Nephron progenitor cell (in vitro differentiated cells): ENCODE data around the gene LRRC36.
"Not testable (repeated sequence)": the region's sequence is repeated elsewhere in the genome, so short reads cannot be mapped to it uniquely, and the experiment has no call there.

ENCODE experiments used
- DNase-seq: peaks from one replicate; pipeline ENCODE4 v3.0.0; 2021
- H3K27ac Mint-ChIP-seq: 2 replicates; pipeline ENCODE4 v1.8.0; 2021; ENCODE audit warnings: mild to moderate bottlenecking, moderate library complexity, mixed read lengths
- H3K27me3 Mint-ChIP-seq: 2 replicates; pipeline ENCODE4 v1.8.0; 2021; ENCODE audit warnings: mild to moderate bottlenecking, low read depth, mixed read lengths; ENCODE audit not compliant: poor library complexity
- H3K36me3 Mint-ChIP-seq: 2 replicates; pipeline ENCODE4 v1.8.0; 2021; ENCODE audit warnings: low read depth, mixed read lengths
- H3K4me1 Mint-ChIP-seq: 2 replicates; pipeline ENCODE4 v1.8.0; 2021; ENCODE audit warnings: mixed read lengths
- H3K4me3 Mint-ChIP-seq: 2 replicates; pipeline ENCODE4 v1.8.0; 2021; ENCODE audit warnings: mild to moderate bottlenecking, moderate library complexity, mixed read lengths
- H3K9me3 Mint-ChIP-seq: 2 replicates; pipeline ENCODE4 v1.8.0; 2021; ENCODE audit warnings: mild to moderate bottlenecking, moderate library complexity, mixed read lengths
- TF ChIP-seq, protein P1 (sequence below): fragments of 200-600 bp; sonication (generic); IDR thresholded peaks from 2 replicates; pipeline ENCODE4 v1.5.0; 2021; ENCODE audit warnings: antibody characterized with exemption

The LRRC36 gene

DNA sequence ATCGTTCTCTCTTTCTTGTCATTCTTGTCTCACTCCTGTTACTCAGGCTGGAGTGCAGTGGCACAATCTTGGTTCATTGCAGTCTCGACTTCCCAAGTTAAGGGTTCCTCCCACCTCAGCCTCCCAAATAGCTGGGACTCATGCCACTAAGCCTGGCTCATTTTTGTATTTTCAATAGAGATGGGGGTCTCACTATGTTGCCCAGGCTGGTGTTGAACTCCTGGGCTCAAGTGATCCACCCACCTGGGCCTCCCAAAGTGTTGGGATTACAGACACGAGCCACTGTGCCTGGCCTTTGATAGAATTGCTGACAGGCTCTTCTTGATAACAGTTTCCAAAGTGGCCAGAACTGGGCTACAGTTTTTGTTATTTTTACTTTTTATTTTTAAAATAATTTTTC, 34.4 kb downstream of the LRRC36 start:
- peaks cover 42% of the 10 kb centered on the region for H3K4me1 Mint-ChIP-seq
- TF ChIP-seq, protein P1, sequence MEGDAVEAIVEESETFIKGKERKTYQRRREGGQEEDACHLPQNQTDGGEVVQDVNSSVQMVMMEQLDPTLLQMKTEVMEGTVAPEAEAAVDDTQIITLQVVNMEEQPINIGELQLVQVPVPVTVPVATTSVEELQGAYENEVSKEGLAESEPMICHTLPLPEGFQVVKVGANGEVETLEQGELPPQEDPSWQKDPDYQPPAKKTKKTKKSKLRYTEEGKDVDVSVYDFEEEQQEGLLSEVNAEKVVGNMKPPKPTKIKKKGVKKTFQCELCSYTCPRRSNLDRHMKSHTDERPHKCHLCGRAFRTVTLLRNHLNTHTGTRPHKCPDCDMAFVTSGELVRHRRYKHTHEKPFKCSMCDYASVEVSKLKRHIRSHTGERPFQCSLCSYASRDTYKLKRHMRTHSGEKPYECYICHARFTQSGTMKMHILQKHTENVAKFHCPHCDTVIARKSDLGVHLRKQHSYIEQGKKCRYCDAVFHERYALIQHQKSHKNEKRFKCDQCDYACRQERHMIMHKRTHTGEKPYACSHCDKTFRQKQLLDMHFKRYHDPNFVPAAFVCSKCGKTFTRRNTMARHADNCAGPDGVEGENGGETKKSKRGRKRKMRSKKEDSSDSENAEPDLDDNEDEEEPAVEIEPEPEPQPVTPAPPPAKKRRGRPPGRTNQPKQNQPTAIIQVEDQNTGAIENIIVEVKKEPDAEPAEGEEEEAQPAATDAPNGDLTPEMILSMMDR, result no peak
- no peak for DNase-seq
- H3K27ac Mint-ChIP-seq, result no peak overlapping the region
- no peaks in the 10 kb centered on the region for H3K9me3 Mint-ChIP-seq
- H3K36me3 Mint-ChIP-seq, result no peaks in the 10 kb centered on the region
- H3K27me3 Mint-ChIP-seq, result peaks cover 18% of the 10 kb centered on the region
- H3K4me3 Mint-ChIP-seq, result no peak overlapping the region

DNA sequence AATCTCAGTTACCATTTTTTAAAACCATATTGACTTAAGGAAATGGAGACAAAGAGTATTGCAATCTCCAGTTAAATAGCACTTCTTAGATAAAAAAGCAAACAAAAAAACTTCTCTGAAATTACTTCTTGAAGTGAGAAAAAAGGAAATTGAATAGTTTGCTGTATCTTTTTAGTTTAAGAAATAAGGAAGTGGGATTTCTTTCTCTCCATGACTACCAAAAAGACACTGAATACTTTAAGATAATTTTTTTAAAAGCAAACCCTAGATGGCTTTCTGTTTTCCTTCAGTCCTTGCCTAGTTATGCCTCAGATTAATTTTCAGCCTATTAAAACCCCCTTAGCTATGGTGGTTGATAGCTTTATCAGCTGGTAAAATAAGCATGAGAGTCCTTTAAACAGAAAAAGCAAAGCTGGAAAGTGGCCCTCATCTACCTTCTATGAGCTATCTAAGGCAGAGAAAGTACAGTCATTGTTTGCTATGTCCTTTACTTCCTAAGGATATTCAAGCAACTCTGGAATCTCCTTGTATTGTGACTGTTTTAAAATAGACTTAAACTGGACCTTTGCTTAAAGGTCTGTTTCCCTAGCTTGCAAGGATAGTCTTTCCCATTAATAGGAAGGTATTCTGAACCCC, 38.1 kb downstream of the LRRC36 start:
- no peak overlapping the region for H3K4me3 Mint-ChIP-seq
- H3K4me1 Mint-ChIP-seq, result peaks cover 23% of the 10 kb centered on the region
- DNase-seq, result no peak
- H3K27ac Mint-ChIP-seq, result no peak overlapping the region
- H3K9me3 Mint-ChIP-seq, result no peaks in the 10 kb centered on the region
- H3K27me3 Mint-ChIP-seq, result peaks cover 21% of the 10 kb centered on the region
- TF ChIP-seq, protein P1, result no peak
- no peaks in the 10 kb centered on the region for H3K36me3 Mint-ChIP-seq

DNA sequence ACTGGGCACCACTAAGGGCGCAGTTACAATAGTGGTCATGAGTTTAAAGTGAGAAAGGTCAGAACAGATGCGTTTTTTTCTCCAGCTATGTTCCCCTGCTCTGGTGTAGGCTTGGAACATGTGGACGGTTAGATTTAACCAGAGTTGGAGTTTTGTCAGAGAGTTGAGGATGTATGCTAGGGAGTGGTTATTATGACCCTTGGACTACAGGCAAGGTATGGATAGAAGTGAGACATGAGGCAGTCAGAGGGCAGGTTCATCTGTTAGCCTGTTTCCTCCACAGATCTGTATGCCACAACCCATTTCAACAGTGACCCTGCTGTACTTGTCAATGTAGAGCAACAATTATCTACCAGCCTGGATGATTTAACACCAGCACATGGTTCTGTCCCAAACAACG, 44.0 kb downstream of the LRRC36 start:
- DNase-seq, result no peak
- H3K27me3 Mint-ChIP-seq, result peaks cover 12% of the 10 kb centered on the region
- H3K9me3 Mint-ChIP-seq, result no peaks in the 10 kb centered on the region
- no peak overlapping the region for H3K4me3 Mint-ChIP-seq
- H3K27ac Mint-ChIP-seq, result no peak overlapping the region
- TF ChIP-seq, protein P1, result no peak
- H3K36me3 Mint-ChIP-seq, result no peaks in the 10 kb centered on the region
- H3K4me1 Mint-ChIP-seq, result peaks cover 7% of the 10 kb centered on the region

DNA sequence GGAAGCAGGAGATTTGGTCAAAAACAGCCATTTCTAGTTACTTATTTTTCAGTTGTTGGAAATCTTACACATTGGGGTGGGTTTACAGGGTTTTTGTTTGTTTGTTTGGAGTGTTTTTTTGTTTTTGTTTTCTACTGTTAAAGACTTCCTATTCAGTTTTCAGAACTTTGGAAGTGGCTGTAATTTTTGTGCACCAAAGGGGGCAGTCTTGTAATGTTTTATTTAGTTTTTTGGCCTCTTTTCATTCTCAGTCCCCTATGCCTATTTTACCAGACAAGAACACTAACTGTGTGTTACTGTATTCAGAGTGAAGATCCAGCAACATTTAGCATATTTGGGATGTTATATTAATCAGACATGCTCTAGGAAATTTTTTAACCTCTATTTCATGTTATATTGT, 46.0 kb downstream of the LRRC36 start:
- Mint-ChIP-seq H3K27ac (no peak overlapping the region), H3K4me1 (peaks cover 7% of the 10 kb centered on the region), H3K4me3 (no peak overlapping the region), H3K27me3 (peaks cover 11% of the 10 kb centered on the region), H3K36me3 (no peaks in the 10 kb centered on the region), H3K9me3 (no peaks in the 10 kb centered on the region)
- TF ChIP-seq, protein P1, result no peak
- DNase-seq, result no peak

DNA sequence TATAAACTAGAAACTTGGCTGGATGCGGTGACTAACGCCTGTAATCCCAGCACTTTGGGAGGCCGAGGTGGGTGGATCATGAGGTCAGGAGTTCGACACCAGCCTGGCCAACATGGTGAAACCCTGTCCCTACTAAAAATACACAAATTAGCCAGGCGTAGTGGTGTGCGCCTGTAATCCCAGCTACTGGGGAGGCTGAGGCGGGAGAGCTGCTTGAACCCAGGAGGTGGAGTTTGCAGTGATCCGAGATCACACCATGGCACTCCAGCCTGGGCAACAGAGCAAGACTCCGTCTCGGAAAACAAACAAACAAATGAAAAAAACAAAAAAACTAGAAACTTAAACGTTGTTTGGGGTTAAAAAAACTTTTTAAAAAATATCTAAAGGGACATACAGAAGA, 49.4 kb downstream of the LRRC36 start:
- not testable (repeated sequence) for H3K9me3 Mint-ChIP-seq, H3K27ac Mint-ChIP-seq, H3K4me3 Mint-ChIP-seq, H3K36me3 Mint-ChIP-seq, DNase-seq
- Mint-ChIP-seq H3K27me3 (peaks cover 13% of the 10 kb centered on the region), H3K4me1 (peaks cover 11% of the 10 kb centered on the region)

DNA sequence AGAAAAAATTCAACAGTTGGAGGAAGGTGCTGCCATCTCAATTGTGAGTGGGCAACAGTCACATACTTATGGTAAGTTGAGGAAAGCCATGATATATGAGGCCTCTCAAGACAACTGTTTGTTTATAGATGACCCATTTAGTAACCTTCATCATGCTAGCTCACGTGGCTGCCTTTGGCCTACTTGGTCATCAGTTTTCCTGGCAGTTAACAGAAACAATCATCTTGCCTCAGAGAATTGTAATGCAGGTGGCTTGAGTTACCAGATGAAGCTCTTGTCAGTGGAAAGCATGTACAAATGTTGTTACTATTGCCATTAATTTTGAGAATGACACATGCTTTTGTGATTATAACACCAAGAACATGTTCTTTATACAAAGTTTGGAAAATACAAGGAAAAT, 52.0 kb downstream of the LRRC36 start:
- Mint-ChIP-seq H3K4me3 (no peak overlapping the region), H3K9me3 (no peaks in the 10 kb centered on the region), H3K27me3 (peaks cover 13% of the 10 kb centered on the region), H3K36me3 (no peaks in the 10 kb centered on the region), H3K4me1 (peaks cover 11% of the 10 kb centered on the region), H3K27ac (no peak overlapping the region)
- TF ChIP-seq, protein P1, result no peak
- no peak for DNase-seq
